ENCODE results near the gene GABBR2.

GRCh38 chr9:98533866-98534265 lies 174.9 kb downstream of the GABBR2 start:
- TF ChIP-seq CTCF (conservative IDR thresholded peaks at IDR 0.05; ENCODE audit: low read depth in 2 of 2) (no peak), REST (IDR thresholded peaks at IDR 0.05; ENCODE audit: unreplicated experiment) (no peak), POLR2AphosphoS5 (IDR thresholded peaks at IDR 0.05; ENCODE audit: low read depth) (no peak), EZH2 (IDR thresholded peaks at IDR 0.05; ENCODE audit: low read depth, unreplicated experiment) (no peak), STAT1 (IDR thresholded peaks at IDR 0.05; ENCODE audit: unreplicated experiment) (no peak), CREB1 (CRISPR knock-in tag; IDR thresholded peaks at IDR 0.05; ENCODE audit: low read depth) (no peak), EZH2phosphoT487 (IDR thresholded peaks at IDR 0.05; ENCODE audit: unreplicated experiment) (no peak), ZNF331 (CRISPR knock-in tag; IDR thresholded peaks at IDR 0.05; ENCODE audit: low read depth) (no peak), JUNB (IDR thresholded peaks at IDR 0.05; ENCODE audit: unreplicated experiment) (no peak), ETS1 (IDR thresholded peaks at IDR 0.05) (no peak), ZNF114 (CRISPR knock-in tag; IDR thresholded peaks at IDR 0.05) (no peak), NANOG (IDR thresholded peaks at IDR 0.05; ENCODE audit: borderline replicate concordance) (no peak)

Data from GM23338 (cell line).